ENCODE results near the gene MPPED2.

DNA sequence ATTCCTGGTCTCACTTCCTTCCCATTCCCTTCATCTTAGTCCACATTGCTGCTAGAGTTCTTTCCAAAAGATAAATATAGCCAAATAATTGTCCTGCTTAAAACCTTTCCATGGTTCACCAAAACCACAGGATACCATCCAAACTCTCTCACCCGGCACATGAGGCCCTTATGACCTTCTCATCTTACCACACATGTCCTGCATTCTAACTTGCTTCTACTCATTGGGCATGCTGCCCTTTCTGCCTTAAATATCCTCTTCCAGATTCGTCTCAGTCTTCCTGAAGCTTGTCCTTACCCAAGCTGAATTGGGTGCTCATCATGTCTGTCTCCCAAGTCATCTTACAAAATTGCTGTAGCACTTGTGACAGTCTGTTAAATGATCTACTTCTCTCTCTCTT, 114.9 kb downstream of the MPPED2 start:
- TF ChIP-seq, protein P1, sequence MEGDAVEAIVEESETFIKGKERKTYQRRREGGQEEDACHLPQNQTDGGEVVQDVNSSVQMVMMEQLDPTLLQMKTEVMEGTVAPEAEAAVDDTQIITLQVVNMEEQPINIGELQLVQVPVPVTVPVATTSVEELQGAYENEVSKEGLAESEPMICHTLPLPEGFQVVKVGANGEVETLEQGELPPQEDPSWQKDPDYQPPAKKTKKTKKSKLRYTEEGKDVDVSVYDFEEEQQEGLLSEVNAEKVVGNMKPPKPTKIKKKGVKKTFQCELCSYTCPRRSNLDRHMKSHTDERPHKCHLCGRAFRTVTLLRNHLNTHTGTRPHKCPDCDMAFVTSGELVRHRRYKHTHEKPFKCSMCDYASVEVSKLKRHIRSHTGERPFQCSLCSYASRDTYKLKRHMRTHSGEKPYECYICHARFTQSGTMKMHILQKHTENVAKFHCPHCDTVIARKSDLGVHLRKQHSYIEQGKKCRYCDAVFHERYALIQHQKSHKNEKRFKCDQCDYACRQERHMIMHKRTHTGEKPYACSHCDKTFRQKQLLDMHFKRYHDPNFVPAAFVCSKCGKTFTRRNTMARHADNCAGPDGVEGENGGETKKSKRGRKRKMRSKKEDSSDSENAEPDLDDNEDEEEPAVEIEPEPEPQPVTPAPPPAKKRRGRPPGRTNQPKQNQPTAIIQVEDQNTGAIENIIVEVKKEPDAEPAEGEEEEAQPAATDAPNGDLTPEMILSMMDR (IDR thresholded peaks at IDR 0.05) = no peak
- TF ChIP-seq POLR2A (IDR thresholded peaks at IDR 0.05) = no peak
